ENCODE data around the gene PHC3.

DNA sequence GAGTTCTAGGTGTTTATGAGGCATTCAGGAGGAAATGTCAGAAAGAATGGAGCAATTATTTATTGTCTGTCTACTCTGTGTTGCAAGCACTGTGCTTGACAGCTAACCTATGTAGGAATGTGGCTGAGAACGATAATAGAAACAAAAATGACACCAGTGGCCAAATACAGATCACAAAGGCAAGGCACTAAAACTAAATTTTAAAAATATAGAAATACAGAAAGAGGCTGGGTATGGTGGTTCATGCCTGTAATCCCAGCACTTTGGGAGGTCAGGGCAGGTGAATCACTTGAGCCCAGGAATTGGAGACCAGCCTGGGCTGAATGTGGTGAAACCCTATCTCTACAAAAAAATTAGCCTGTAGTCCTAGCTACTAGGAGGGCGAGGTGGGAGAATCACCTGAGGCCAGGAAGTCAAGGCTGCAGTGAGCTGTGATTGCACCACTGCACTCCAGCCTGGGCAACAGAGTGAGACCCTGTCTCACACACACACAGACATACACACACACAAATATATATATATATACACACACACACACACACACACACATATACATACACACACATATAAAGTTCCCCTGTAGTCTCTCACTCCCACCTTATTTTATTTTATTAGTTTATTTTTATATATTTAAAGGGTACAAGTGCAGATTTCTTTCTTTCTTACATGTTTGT, 46.7 kb upstream of the PHC3 start:
- TF ChIP-seq CTCF (IDR thresholded peaks at IDR 0.05; ENCODE audit: poor library complexity) (no peak), EZH2 (IDR thresholded peaks at IDR 0.05; ENCODE audit: borderline replicate concordance) (no peak)

Measured in hepatocyte (in vitro differentiated cells).